HepG2 (cell line): ENCODE results near the gene LDLRAD3.

Source experiments
- BRCA1 ChIP-seq: sonication (generic); formaldehyde crosslinking; IDR thresholded peaks from 2 replicates; pipeline ENCODE4 v1.4.0; 2020; ENCODE audit warnings: missing genetic modification reagents
- EZH2 ChIP-seq: conservative IDR thresholded peaks from 2 replicates; pipeline ENCODE4 v1.6.1; 2012; ENCODE audit warnings: mild to moderate bottlenecking, low read depth, low read length, moderate library complexity
- MEIS1 ChIP-seq: sonication (generic); formaldehyde crosslinking; IDR thresholded peaks from 2 replicates; pipeline ENCODE4 v1.9.0; 2021; ENCODE audit warnings: mild to moderate bottlenecking, missing genetic modification reagents, moderate library complexity, borderline replicate concordance
- POLR2A ChIP-seq, 2 experiments: IDR thresholded peaks; 2 replicates each; pipeline ENCODE4 v1.6.1; 2011; ENCODE audit warnings: low read depth in 2 of 2, low read length in 2 of 2, mild to moderate bottlenecking in 1 of 2, moderate library complexity in 1 of 2; ENCODE audit not compliant: insufficient read depth in 1 of 2
- SMC3 ChIP-seq: IDR thresholded peaks from 2 replicates; pipeline ENCODE4 v1.6.1; 2011; ENCODE audit warnings: low read length, improper control_type of control experiment
- ZKSCAN1 ChIP-seq: fragments of 150-350 bp; IDR thresholded peaks from 2 replicates; pipeline ENCODE4 v1.6.1; 2014; ENCODE audit warnings: low read length

GRCh38 chr11:36240173-36240572, 296.3 kb downstream of the LDLRAD3 start:
- TF ChIP-seq ZKSCAN1 (no peak), MEIS1 (no peak), EZH2 (no peak), SMC3 (no peak), POLR2A (IDR thresholded peaks at IDR 0.05; ENCODE audit: insufficient read depth in 1 of 2, low read depth in 2 of 2, low read length in 2 of 2) (no peak), BRCA1 (no peak)
